ENCODE data around the gene BATF2.

- TF ChIP-seq POLR2AphosphoS5 (IDR thresholded peaks at IDR 0.05) (no peak), CTCF (IDR thresholded peaks at IDR 0.05; ENCODE audit: poor library complexity, severe bottlenecking) (no peak), EZH2 (IDR thresholded peaks at IDR 0.05; ENCODE audit: borderline replicate concordance, insufficient read depth, low read length, poor library complexity, severe bottlenecking) (no peak), RAD21 (conservative IDR thresholded peaks at IDR 0.05) (no peak), MXI1 (conservative IDR thresholded peaks at IDR 0.05; ENCODE audit: poor library complexity, severe bottlenecking) (no peak), SMC3 (conservative IDR thresholded peaks at IDR 0.05; ENCODE audit: poor library complexity) (no peak), TAF1 (IDR thresholded peaks at IDR 0.05; ENCODE audit: low read depth) (no peak)
These were observed 2.7 kb upstream of the BATF2 start for GRCh38 chr11:64999478-64999877.

Measured in neural cell (in vitro differentiated cells).